HG02571 (cell line): ENCODE measurements around the gene STON2.

Experiments used
- ATAC-seq: cut with Tn5 transposase; IDR thresholded peaks from one replicate; pipeline ENCODE4 v1.9.1; 2021; ENCODE audit warnings: mild to moderate bottlenecking, moderate library complexity; ENCODE audit not compliant: unreplicated experiment

Gene STON2

GRCh38 chr14:81337073-81337472 is 63.1 kb downstream of the STON2 start:
- no peak for ATAC-seq

- ATAC-seq, result no peak
Observed at GRCh38 chr14:81336009-81336408, 64.1 kb downstream of the STON2 start.

- no peak for ATAC-seq
Observed at GRCh38 chr14:81332725-81333124, 67.4 kb downstream of the STON2 start.

- no peak for ATAC-seq
Observed at GRCh38 chr14:81331229-81332021, 68.7 kb downstream of the STON2 start.

GRCh38 chr14:81330619-81331122 is 69.5 kb downstream of the STON2 start:
- no peak for ATAC-seq

GRCh38 chr14:81329640-81330381 is 70.3 kb downstream of the STON2 start:
- no peak for ATAC-seq

- no peak for ATAC-seq
Observed at GRCh38 chr14:81326451-81326850, 73.7 kb downstream of the STON2 start.

- no peak for ATAC-seq
Observed at GRCh38 chr14:81324011-81324410, 76.1 kb downstream of the STON2 start.

GRCh38 chr14:81323093-81323492 is 77.0 kb downstream of the STON2 start:
- ATAC-seq, result no peak

- no peak for ATAC-seq
Observed at GRCh38 chr14:81319946-81320345, 80.2 kb downstream of the STON2 start.

GRCh38 chr14:81319314-81319713 is 80.8 kb downstream of the STON2 start:
- ATAC-seq, result no peak

- ATAC-seq, result no peak
Observed at GRCh38 chr14:81315341-81315740, 84.8 kb downstream of the STON2 start.

GRCh38 chr14:81314443-81315175 is 85.5 kb downstream of the STON2 start:
- ATAC-seq, result no peak

GRCh38 chr14:81313775-81314429 is 86.2 kb downstream of the STON2 start:
- ATAC-seq, result no peak

- ATAC-seq, result no peak
Observed at GRCh38 chr14:81313200-81313599, 86.9 kb downstream of the STON2 start.

GRCh38 chr14:81312289-81312876 is 87.7 kb downstream of the STON2 start:
- peak; percentile 50 for ATAC-seq

GRCh38 chr14:81311778-81312177 is 88.3 kb downstream of the STON2 start:
- no peak for ATAC-seq

- ATAC-seq, result no peak
Observed at GRCh38 chr14:81311141-81311540, 89.0 kb downstream of the STON2 start.

GRCh38 chr14:81310606-81311005 is 89.5 kb downstream of the STON2 start:
- no peak for ATAC-seq

- no peak for ATAC-seq
Observed at GRCh38 chr14:81309511-81309910, 90.6 kb downstream of the STON2 start.
